ENCODE measurements around the gene BRCA2.

- TF ChIP-seq CTCF (conservative IDR thresholded peaks at IDR 0.05; ENCODE audit: low read depth in 2 of 2) (no peak), JUNB (IDR thresholded peaks at IDR 0.05; ENCODE audit: unreplicated experiment) (no peak), ZNF462 (CRISPR knock-in tag; IDR thresholded peaks at IDR 0.05) (no peak), POLR2AphosphoS5 (IDR thresholded peaks at IDR 0.05; ENCODE audit: low read depth) (no peak), EZH2 (IDR thresholded peaks at IDR 0.05; ENCODE audit: low read depth, unreplicated experiment) (no peak)
These were observed 99.3 kb downstream of the BRCA2 start for GRCh38 chr13:32414580-32414979.
